Measurements from ENCODE around the gene TMEM82.

Gene TMEM82

GRCh38 chr1:15756143-15757015 is 14.1 kb downstream of the TMEM82 start:
- ATAC-seq = no peak
- Mint-ChIP-seq H3K36me3 (no peaks in the 10 kb centered on the region), H3K4me1 (peaks cover 13% of the 10 kb centered on the region), H3K9me3 (no peaks in the 10 kb centered on the region), H3K4me3 (no peak overlapping the region), H3K27ac (no peak overlapping the region)
- DNase-seq (ENCODE audit: low spot score in 2 of 2) = no peak

- no peaks in the 10 kb centered on the region for H3K9me3 Mint-ChIP-seq
- ATAC-seq (no peak), DNase-seq (ENCODE audit: low spot score in 2 of 2) (no peak)
- peaks cover 13% of the 10 kb centered on the region for H3K4me1 Mint-ChIP-seq
- no peak overlapping the region for H3K4me3 Mint-ChIP-seq
- H3K27ac Mint-ChIP-seq = no peak overlapping the region
- no peaks in the 10 kb centered on the region for H3K36me3 Mint-ChIP-seq
Measured at GRCh38 chr1:15757016-15757543, 14.8 kb downstream of the TMEM82 start.

- DNase-seq (ENCODE audit: low spot score in 2 of 2) (no peak), ATAC-seq (no peak)
- H3K9me3 Mint-ChIP-seq = no peaks in the 10 kb centered on the region
- no peak overlapping the region for H3K27ac Mint-ChIP-seq
- no peaks in the 10 kb centered on the region for H3K36me3 Mint-ChIP-seq
- H3K4me3 Mint-ChIP-seq = peak overlapping the region; percentile 47
- peaks cover 13% of the 10 kb centered on the region for H3K4me1 Mint-ChIP-seq
Measured at GRCh38 chr1:15757575-15758342, 15.5 kb downstream of the TMEM82 start.

GRCh38 chr1:15758343-15758931 is 16.1 kb downstream of the TMEM82 start, which contains the start of gene FBLIM1:
TSS of gene FBLIM1 (plus strand) at chr1:15758795. CDS start at chr1:15764984, 6,189 bp downstream.
- no peak for DNase-seq (ENCODE audit: low spot score in 2 of 2)
- Mint-ChIP-seq H3K9me3 (no peaks in the 10 kb centered on the region), H3K4me1 (peaks cover 13% of the 10 kb centered on the region), H3K36me3 (no peaks in the 10 kb centered on the region), H3K27ac (no peak within 1 kb of the TSS), H3K4me3 (peak within 1 kb of the TSS; percentile 47)
- ATAC-seq = no peak

- no peaks in the 10 kb centered on the region for H3K9me3 Mint-ChIP-seq
Measured at GRCh38 chr1:15758953-15759661, 16.8 kb downstream of the TMEM82 start.

GRCh38 chr1:15760520-15761211 is 18.4 kb downstream of the TMEM82 start:
- Mint-ChIP-seq H3K4me3 (no peak overlapping the region), H3K27ac (no peak overlapping the region), H3K36me3 (no peaks in the 10 kb centered on the region), H3K9me3 (no peaks in the 10 kb centered on the region), H3K4me1 (peaks cover 13% of the 10 kb centered on the region)
- DNase-seq (ENCODE audit: low spot score in 2 of 2) (no peak), ATAC-seq (no peak)

More at GRCh38 chr1:15758953-15759661, 16.8 kb downstream of the TMEM82 start:
- H3K36me3 Mint-ChIP-seq = no peaks in the 10 kb centered on the region
- DNase-seq (ENCODE audit: low spot score in 2 of 2) (no peak), ATAC-seq (no peak)
- H3K4me1 Mint-ChIP-seq = peaks cover 13% of the 10 kb centered on the region
- H3K4me3 Mint-ChIP-seq = no peak overlapping the region
- H3K27ac Mint-ChIP-seq = no peak overlapping the region

- no peaks in the 10 kb centered on the region for H3K9me3 Mint-ChIP-seq
- no peak for DNase-seq (ENCODE audit: low spot score in 2 of 2)
- H3K4me3 Mint-ChIP-seq = no peak overlapping the region
Measured at GRCh38 chr1:15761366-15762128, 19.2 kb downstream of the TMEM82 start.

GRCh38 chr1:15762546-15762945 is 20.2 kb downstream of the TMEM82 start:
- Mint-ChIP-seq H3K36me3 (no peaks in the 10 kb centered on the region), H3K9me3 (no peaks in the 10 kb centered on the region), H3K27ac (no peak overlapping the region), H3K4me1 (no peaks in the 10 kb centered on the region), H3K4me3 (no peak overlapping the region)
- no peak for DNase-seq (ENCODE audit: low spot score in 2 of 2)
- no peak for ATAC-seq

More at GRCh38 chr1:15761366-15762128, 19.2 kb downstream of the TMEM82 start:
- Mint-ChIP-seq H3K36me3 (no peaks in the 10 kb centered on the region), H3K4me1 (peaks cover 6% of the 10 kb centered on the region), H3K27ac (no peak overlapping the region)
- ATAC-seq = no peak

GRCh38 chr1:15764269-15764764 is 22.0 kb downstream of the TMEM82 start:
- H3K4me1 Mint-ChIP-seq = no peaks in the 10 kb centered on the region
- ATAC-seq = peak; percentile 22
- H3K36me3 Mint-ChIP-seq = no peaks in the 10 kb centered on the region
- no peaks in the 10 kb centered on the region for H3K9me3 Mint-ChIP-seq
- DNase-seq (ENCODE audit: low spot score in 2 of 2) = no peak
- H3K4me3 Mint-ChIP-seq = no peak overlapping the region
- no peak overlapping the region for H3K27ac Mint-ChIP-seq

GRCh38 chr1:15764890-15765289 is 22.6 kb downstream of the TMEM82 start:
- no peak for DNase-seq (ENCODE audit: low spot score in 2 of 2)
- ATAC-seq = no peak
- Mint-ChIP-seq H3K9me3 (no peaks in the 10 kb centered on the region), H3K27ac (no peak overlapping the region), H3K4me1 (no peaks in the 10 kb centered on the region), H3K36me3 (no peaks in the 10 kb centered on the region), H3K4me3 (no peak overlapping the region)

GRCh38 chr1:15765495-15766194 is 23.3 kb downstream of the TMEM82 start:
- ATAC-seq (peak; percentile 5), DNase-seq (ENCODE audit: low spot score in 2 of 2) (no peak)
- Mint-ChIP-seq H3K27ac (no peak overlapping the region), H3K36me3 (no peaks in the 10 kb centered on the region), H3K4me3 (no peak overlapping the region), H3K9me3 (no peaks in the 10 kb centered on the region), H3K4me1 (no peaks in the 10 kb centered on the region)

- no peak overlapping the region for H3K4me3 Mint-ChIP-seq
- H3K4me1 Mint-ChIP-seq = no peaks in the 10 kb centered on the region
- ATAC-seq (no peak), DNase-seq (ENCODE audit: low spot score in 2 of 2) (no peak)
- H3K27ac Mint-ChIP-seq = no peak overlapping the region
- H3K9me3 Mint-ChIP-seq = no peaks in the 10 kb centered on the region
- no peaks in the 10 kb centered on the region for H3K36me3 Mint-ChIP-seq
Measured at GRCh38 chr1:15767941-15768340, 25.6 kb downstream of the TMEM82 start.

GRCh38 chr1:15768388-15768787 is 26.1 kb downstream of the TMEM82 start:
- H3K27ac Mint-ChIP-seq = no peak overlapping the region

More at GRCh38 chr1:15768388-15768787, 26.1 kb downstream of the TMEM82 start:
- ATAC-seq (no peak), DNase-seq (ENCODE audit: low spot score in 2 of 2) (no peak)
- Mint-ChIP-seq H3K4me1 (no peaks in the 10 kb centered on the region), H3K9me3 (no peaks in the 10 kb centered on the region), H3K4me3 (no peak overlapping the region), H3K36me3 (no peaks in the 10 kb centered on the region)

All from stimulated activated effector memory CD8-positive, alpha-beta T cell treated with anti-CD3 and anti-CD28 coated beads, Interleukin-12 subunit alpha, Interleukin-12 subunit beta, amount 100 ng/mL, for 72 hours (primary cell).